Calu3 (cell line): ENCODE results near the gene MCM3AP. TPM values are rescaled to one million over a fixed set of nuclear protein-coding genes. Genes with fewer than 3 reads are reported as not detected.
"Not testable (repeated sequence)": the region's sequence is repeated elsewhere in the genome, so short reads cannot be mapped to it uniquely, and the experiment has no call there.

Source experiments
- BruUV-seq: library from RNA; stranded (reverse); fragments of 400-500 nt; replicated peaks from 2 replicates; lab custom pipeline; 2021; lab: Mats Ljungman, UMichigan
- CTCF ChIA-PET: fragments of 300-600 bp; sonication (Branson Sonifier 250); formaldehyde crosslinking; loops from one replicate; lab custom pipeline; 2022; ENCODE audit warnings: antibody characterized with exemption; lab: Charles Lee
- DNase-seq: peaks from one replicate; pipeline ENCODE4 v3.0.0; 2022
- H3K27ac Mint-ChIP-seq: one replicate; pipeline ENCODE4 v1.8.0; 2022; ENCODE audit warnings: mixed read lengths; ENCODE audit not compliant: unreplicated experiment
- H3K27me3 Mint-ChIP-seq: one replicate; pipeline ENCODE4 v1.8.0; 2022; ENCODE audit warnings: mixed read lengths; ENCODE audit not compliant: unreplicated experiment
- H3K36me3 Mint-ChIP-seq: one replicate; pipeline ENCODE4 v1.8.0; 2022; ENCODE audit warnings: mild to moderate bottlenecking, moderate library complexity, mixed read lengths; ENCODE audit not compliant: insufficient read depth, unreplicated experiment
- H3K4me1 Mint-ChIP-seq: one replicate; pipeline ENCODE4 v1.8.0; 2022; ENCODE audit warnings: mild to moderate bottlenecking, low read depth, mixed read lengths; ENCODE audit not compliant: unreplicated experiment
- H3K4me3 Mint-ChIP-seq: one replicate; pipeline ENCODE4 v1.8.0; 2022; ENCODE audit warnings: mild to moderate bottlenecking, low read depth, moderate library complexity, mixed read lengths; ENCODE audit not compliant: unreplicated experiment
- H3K9me3 Mint-ChIP-seq: one replicate; pipeline ENCODE4 v1.8.0; 2022; ENCODE audit warnings: low read depth, mixed read lengths; ENCODE audit not compliant: unreplicated experiment
- CTCF ChIP-seq: fragments of 200-600 bp; IDR thresholded peaks from one replicate; pipeline ENCODE4 v1.8.0; 2022; ENCODE audit warnings: antibody characterized with exemption; ENCODE audit not compliant: unreplicated experiment
- intact Hi-C: fragments of 100-400 bp; cut with micrococcal nuclease; formaldehyde crosslinking; loops from one replicate; pipeline ENCODE4 v1.10.0; 2022; ENCODE audit not compliant: unreplicated experiment
- total RNA-seq: library from RNA; stranded (reverse); gene quantifications from 2 replicates; pipeline ENCODE4 v1.2.3, GENCODE V29; 2022

Gene MCM3AP
- total RNA-seq, 1 experiment from 2014 or later, result 64.1 TPM

GRCh38 chr21:46244602-46245001 lies 40.8 kb downstream of the MCM3AP start:
- Mint-ChIP-seq H3K9me3 (no peaks in the 10 kb centered on the region), H3K4me1 (no peaks in the 10 kb centered on the region), H3K36me3 (peaks cover 49% of the 10 kb centered on the region), H3K27ac (no peak overlapping the region), H3K4me3 (no peak overlapping the region), H3K27me3 (no peaks in the 10 kb centered on the region)
- no peak for DNase-seq
- no TSS peak for BruUV-seq
- CTCF ChIA-PET, result no interaction called here
- no peak for TF ChIP-seq CTCF
- intact Hi-C loops, result no loop called here

- Mint-ChIP-seq H3K27ac (no peak overlapping the region), H3K27me3 (no peaks in the 10 kb centered on the region), H3K36me3 (peaks cover 45% of the 10 kb centered on the region), H3K4me1 (no peaks in the 10 kb centered on the region), H3K9me3 (no peaks in the 10 kb centered on the region), H3K4me3 (no peak overlapping the region)
- no peak for TF ChIP-seq CTCF
- BruUV-seq, result no TSS peak
- intact Hi-C loops, result no loop called here
- no peak for DNase-seq
- CTCF ChIA-PET, result no interaction called here
These were observed 41.5 kb downstream of the MCM3AP start for GRCh38 chr21:46243960-46244361.

GRCh38 chr21:46243325-46243724 lies 42.1 kb downstream of the MCM3AP start:
- intact Hi-C loops, result no loop called here
- no TSS peak for BruUV-seq
- Mint-ChIP-seq H3K4me3 (no peak overlapping the region), H3K9me3 (no peaks in the 10 kb centered on the region), H3K4me1 (no peaks in the 10 kb centered on the region), H3K27ac (no peak overlapping the region), H3K27me3 (no peaks in the 10 kb centered on the region), H3K36me3 (peaks cover 44% of the 10 kb centered on the region)
- CTCF ChIA-PET, result no interaction called here
- no peak for TF ChIP-seq CTCF
- no peak for DNase-seq

DNA sequence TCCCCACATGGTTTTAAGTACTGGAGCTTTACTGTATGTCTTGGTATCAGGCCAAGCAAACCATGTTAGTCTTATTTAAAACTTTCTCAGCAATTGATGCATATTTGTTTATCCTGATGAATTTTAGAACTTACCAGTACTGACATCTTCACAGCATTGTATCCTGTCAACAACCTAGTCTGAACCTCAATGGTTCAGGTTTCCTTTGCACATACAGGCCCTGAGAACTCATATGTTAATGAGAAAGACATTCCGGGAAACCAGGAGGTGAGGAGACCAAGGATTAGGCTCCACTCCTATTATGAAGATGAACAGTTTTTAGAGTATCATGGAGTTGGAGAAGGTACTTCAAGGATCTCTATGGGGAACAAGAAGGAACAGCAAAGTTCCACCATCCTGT lies 43.8 kb downstream of the MCM3AP start:
- H3K27ac Mint-ChIP-seq, BruUV-seq, H3K4me1 Mint-ChIP-seq, intact Hi-C loops, DNase-seq, H3K9me3 Mint-ChIP-seq, H3K27me3 Mint-ChIP-seq, H3K4me3 Mint-ChIP-seq: not testable (repeated sequence)
- CTCF ChIA-PET, result interaction anchor here (0.5 kb wide), 1 partner anchor 48 kb away, joined by 3 read pairs; no protein-coding TSS in a partner anchor
- H3K36me3 Mint-ChIP-seq, result peaks cover 36% of the 10 kb centered on the region

GRCh38 chr21:46239817-46240325 lies 45.5 kb downstream of the MCM3AP start:
- Mint-ChIP-seq H3K36me3 (peaks cover 25% of the 10 kb centered on the region), H3K4me3 (no peak overlapping the region)
- no peak for TF ChIP-seq CTCF

More at GRCh38 chr21:46239817-46240325, 45.5 kb downstream of the MCM3AP start:
- no peaks in the 10 kb centered on the region for H3K27me3 Mint-ChIP-seq
- CTCF ChIA-PET, result no interaction called here
- H3K4me1 Mint-ChIP-seq, result no peaks in the 10 kb centered on the region
- H3K27ac Mint-ChIP-seq, result no peak overlapping the region
- H3K9me3 Mint-ChIP-seq, result no peaks in the 10 kb centered on the region
- DNase-seq, result no peak
- no TSS peak for BruUV-seq
- intact Hi-C loops, result no loop called here
